ENCODE results near the gene CPNE9. TPM values are rescaled to one million over a fixed set of nuclear protein-coding genes. Genes with fewer than 3 reads are reported as not detected.

Gene CPNE9
- total and polyA plus RNA-seq, 2 of the 8 experiments (the other 6 are each of a cell fraction or from before 2014, with no cell fraction given): 4.8 to 6.0 TPM

DNA sequence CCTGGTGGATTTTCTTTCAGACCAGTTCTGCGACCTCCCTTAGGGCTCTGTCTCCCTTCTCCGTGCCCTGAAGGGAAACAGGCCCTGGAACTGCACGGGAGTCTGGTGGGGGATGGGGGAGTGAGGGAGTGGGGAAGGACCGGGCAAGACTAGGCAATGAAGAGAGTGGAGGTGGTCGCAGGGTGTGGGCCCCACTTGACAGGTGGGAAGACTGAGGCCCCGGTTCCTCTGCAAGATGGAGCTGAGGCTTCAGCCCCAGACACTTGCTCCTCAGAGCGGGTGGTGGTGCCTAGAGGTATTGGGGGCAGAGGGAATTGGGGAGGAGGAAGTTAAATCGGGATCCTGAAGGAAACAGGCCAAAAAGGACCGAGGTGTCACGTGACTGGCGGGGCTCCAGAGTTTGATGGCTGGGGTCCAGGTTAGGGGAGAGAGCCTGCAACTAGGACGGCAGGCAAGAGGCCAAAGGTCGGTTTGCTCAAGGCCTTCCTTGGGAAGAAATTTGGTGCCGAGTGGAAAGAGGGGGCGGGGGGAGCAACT, 66.7 kb downstream of the CPNE9 start:
- Histone ChIP-seq H3K79me2 (ENCODE audit: control insufficient read depth in 1 of 2, insufficient read depth in 2 of 2, low read length in 2 of 2) (no peaks in the 10 kb centered on the region), H3K4me1 (replicated peaks in 1 of 4; ENCODE audit: control insufficient read depth in 3 of 4, insufficient read depth in 4 of 4, low read length in 3 of 4) (peaks cover 0 to 10% (median 2%) of the 10 kb centered on the region in 4 experiments; a peak in 1 of 7 replicates), H2BK120ac (replicated peaks; ENCODE audit: low read depth, low read length) (no peak overlapping the region), H3K23me2 (ENCODE audit: low read depth, low read length) (peaks cover 7% of the 10 kb centered on the region), H2BK5ac (ENCODE audit: low read depth, low read length) (no peak overlapping the region), H4K8ac (ENCODE audit: extremely low read depth, insufficient read depth, low read length) (no peak overlapping the region), H3K4me3 (ENCODE audit: extremely low read depth in 1 of 4, insufficient read depth in 2 of 4, low read depth in 3 of 4, low read length in 4 of 4) (peak overlapping the region; percentile 50 to 68 (median 52)), H2BK12ac (ENCODE audit: low read depth, low read length) (no peak overlapping the region), H3K27me3 (replicated peaks in 1 of 4; ENCODE audit: control insufficient read depth in 3 of 4, extremely low read depth in 1 of 4, insufficient read depth in 3 of 4, low read length in 3 of 4) (peaks cover 1 to 28% (median 23%) of the 10 kb centered on the region in 4 experiments; a peak in 6 of 7 replicates), H3K23ac (ENCODE audit: insufficient read length) (no peak overlapping the region), H2BK20ac (ENCODE audit: low read length) (no peak overlapping the region), H3K14ac (ENCODE audit: insufficient read length) (no peak overlapping the region), H2BK15ac (ENCODE audit: low read length) (no peak overlapping the region), H3K27ac (ENCODE audit: low read depth, low read length) (no peak overlapping the region), H4K20me1 (replicated peaks in 1 of 2; ENCODE audit: control insufficient read depth in 1 of 2, insufficient read depth in 2 of 2, low read length in 2 of 2) (peaks cover 0 to 3% of the 10 kb centered on the region in 2 experiments), H3K79me1 (ENCODE audit: low read depth, low read length) (no peaks in the 10 kb centered on the region), H2AK5ac (ENCODE audit: low read depth, low read length) (no peak overlapping the region), H3K9ac (replicated peaks in 1 of 4; ENCODE audit: extremely low read depth in 1 of 4, low read depth in 3 of 4, low read length in 3 of 4) (no peak overlapping the region), H3K4ac (replicated peaks; ENCODE audit: insufficient read length, low read depth, low read length) (no peak overlapping the region), H3K36me3 (ENCODE audit: control insufficient read depth in 2 of 4, insufficient read depth in 4 of 4, low read length in 3 of 4) (no peaks in the 10 kb centered on the region), H3K56ac (replicated peaks; ENCODE audit: insufficient read length, low read depth, low read length) (no peak overlapping the region), H4K5ac (ENCODE audit: insufficient read length, low read depth, low read length) (no peak overlapping the region), H2AFZ (ENCODE audit: low read length) (peak overlapping the region; percentile 57; the same call in 1 of the 2 replicates), H3K18ac (ENCODE audit: extremely low read depth, low read length) (no peak overlapping the region), H3K9me3 (ENCODE audit: insufficient read depth in 2 of 2, low read depth in 1 of 2, low read length in 1 of 2) (no peaks in the 10 kb centered on the region), H3K4me2 (ENCODE audit: insufficient read depth in 1 of 2, low read depth in 2 of 2, low read length in 2 of 2) (peak overlapping the region; percentile 69 to 79), H4K91ac (replicated peaks; ENCODE audit: insufficient read length, low read length) (peak overlapping the region; percentile 35)
- DNase-seq (ENCODE audit: low read depth in 1 of 2, low spot score in 2 of 2): peak in 1 of 2 experiments; percentile 52
- FAIRE-seq: no peak
- TF ChIP-seq KDM1A (IDR thresholded peaks at IDR 0.05; ENCODE audit: borderline replicate concordance, low read length): peak; percentile 96
- TF ChIP-seq TBP (IDR thresholded peaks at IDR 0.05; ENCODE audit: low read depth, low read length): no peak
- TF ChIP-seq POLR2AphosphoS5 (IDR thresholded peaks at IDR 0.05; ENCODE audit: low read depth, low read length): no peak
- TF ChIP-seq, protein P1, sequence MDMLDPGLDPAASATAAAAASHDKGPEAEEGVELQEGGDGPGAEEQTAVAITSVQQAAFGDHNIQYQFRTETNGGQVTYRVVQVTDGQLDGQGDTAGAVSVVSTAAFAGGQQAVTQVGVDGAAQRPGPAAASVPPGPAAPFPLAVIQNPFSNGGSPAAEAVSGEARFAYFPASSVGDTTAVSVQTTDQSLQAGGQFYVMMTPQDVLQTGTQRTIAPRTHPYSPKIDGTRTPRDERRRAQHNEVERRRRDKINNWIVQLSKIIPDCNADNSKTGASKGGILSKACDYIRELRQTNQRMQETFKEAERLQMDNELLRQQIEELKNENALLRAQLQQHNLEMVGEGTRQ (IDR thresholded peaks at IDR 0.05; ENCODE audit: low read length): peak; percentile 61
- TF ChIP-seq MAFK (IDR thresholded peaks at IDR 0.05; ENCODE audit: low read depth, low read length): no peak
- ChIA-PET POLR2A (ENCODE audit: partially characterized antibody) (interaction anchor here (0.6 to 5.2 kb wide), 8 partner anchors 10 to 256 kb away, joined by 3 to 43 read pairs (median 4); partner anchors contain the start of genes ARPC4, FANCD2, OGG1 and TADA3), CTCF (ENCODE audit: partially characterized antibody) (interaction anchor here (0.6 to 0.9 kb wide), 2 partner anchors 16 to 38 kb away, joined by 3 read pairs; no protein-coding TSS in a partner anchor)
- 48% methylated on average over 15 of the region's 15 CpGs; no CpG with 5 or more reads in 1 of the 2 experiments for WGBS, 2 experiments (ENCODE audit: extremely low coverage in 1 of 2, insufficient coverage in 1 of 2, insufficient read length in 1 of 2, insufficient replicate concordance in 2 of 2, low coverage in 1 of 2, low lambda C conversion rate in 2 of 2, missing lambda C conversion rate in 1 of 2)
